Osteoblast (primary cell): ENCODE data around the gene EHD4. TPM values are rescaled to one million over a fixed set of nuclear protein-coding genes. Genes with fewer than 3 reads are reported as not detected.

ENCODE experiments used
- DNase-seq: peaks from one replicate; pipeline ENCODE4 v3.0.0; 2011; ENCODE audit warnings: low spot score, mixed read lengths; ENCODE audit not compliant: insufficient read length; ENCODE audit errors: missing footprints
- H2AFZ ChIP-seq: 2 replicates; pipeline ENCODE4 v1.6.0; 2011; ENCODE audit warnings: mild to moderate bottlenecking, low read length
- H3K27ac ChIP-seq: 2 replicates; pipeline ENCODE4 v1.5.1; 2011; ENCODE audit warnings: mild to moderate bottlenecking, low read depth, low read length, moderate library complexity
- H3K27me3 ChIP-seq: 2 replicates; pipeline ENCODE4 v1.6.0; 2012; ENCODE audit warnings: mild to moderate bottlenecking, control low read depth, inconsistent platforms, low read length, moderate library complexity; ENCODE audit not compliant: insufficient read depth
- H3K36me3 ChIP-seq: 2 replicates; pipeline ENCODE4 v1.5.1; 2011; ENCODE audit warnings: mild to moderate bottlenecking, low read length, control low read depth, moderate library complexity; ENCODE audit not compliant: insufficient read depth
- H3K4me1 ChIP-seq: 2 replicates; pipeline ENCODE4 v1.5.1; 2011; ENCODE audit warnings: mild to moderate bottlenecking, low read length, control low read depth, moderate library complexity; ENCODE audit not compliant: insufficient read depth
- H3K4me2 ChIP-seq: 2 replicates; pipeline ENCODE4 v1.6.0; 2011; ENCODE audit warnings: mild to moderate bottlenecking, low read length; ENCODE audit not compliant: insufficient read depth
- H3K4me3 ChIP-seq: fragments of 200-600 bp; sonication (generic); 3 replicates; pipeline ENCODE4 v1.5.1; 2012; ENCODE audit warnings: mild to moderate bottlenecking, low read length, inconsistent platforms; ENCODE audit not compliant: insufficient read depth
- H3K79me2 ChIP-seq: 2 replicates; pipeline ENCODE4 v1.6.0; 2012; ENCODE audit warnings: mild to moderate bottlenecking, low read length, control low read depth, inconsistent platforms; ENCODE audit not compliant: insufficient read depth
- H3K9me3 ChIP-seq: 2 replicates; pipeline ENCODE4 v1.5.1; 2011; ENCODE audit warnings: low read depth, low read length, control low read depth
- H4K20me1 ChIP-seq: 2 replicates; pipeline ENCODE4 v1.6.0; 2012; ENCODE audit warnings: mild to moderate bottlenecking, low read length, control low read depth; ENCODE audit not compliant: insufficient read depth
- total RNA-seq: library from RNA; depleted of rRNA; stranded (reverse); fragments of >200 nt; gene quantifications from 2 replicates; pipeline ENCODE4 v1.2.3, GENCODE V29; 2012
- TF ChIP-seq, protein P1 (sequence below): IDR thresholded peaks from 2 replicates; pipeline ENCODE4 v1.5.1; 2011; ENCODE audit warnings: mild to moderate bottlenecking, low read depth, low read length, moderate library complexity; ENCODE audit errors: extremely low read depth

EHD4 gene
- total RNA-seq, 1 donor, result 15.9 TPM

GRCh38 chr15:41939986-41940385 is 32.4 kb downstream of the EHD4 start:
- peak overlapping the region; percentile 37 for H3K4me2 ChIP-seq
- DNase-seq, result no peak
- H3K9me3 ChIP-seq, result no peaks in the 10 kb centered on the region
- H4K20me1 ChIP-seq, result peaks cover 3% of the 10 kb centered on the region
- H3K36me3 ChIP-seq, result peaks cover 8% of the 10 kb centered on the region
- peaks cover 18% of the 10 kb centered on the region for H3K79me2 ChIP-seq
- TF ChIP-seq, protein P1, sequence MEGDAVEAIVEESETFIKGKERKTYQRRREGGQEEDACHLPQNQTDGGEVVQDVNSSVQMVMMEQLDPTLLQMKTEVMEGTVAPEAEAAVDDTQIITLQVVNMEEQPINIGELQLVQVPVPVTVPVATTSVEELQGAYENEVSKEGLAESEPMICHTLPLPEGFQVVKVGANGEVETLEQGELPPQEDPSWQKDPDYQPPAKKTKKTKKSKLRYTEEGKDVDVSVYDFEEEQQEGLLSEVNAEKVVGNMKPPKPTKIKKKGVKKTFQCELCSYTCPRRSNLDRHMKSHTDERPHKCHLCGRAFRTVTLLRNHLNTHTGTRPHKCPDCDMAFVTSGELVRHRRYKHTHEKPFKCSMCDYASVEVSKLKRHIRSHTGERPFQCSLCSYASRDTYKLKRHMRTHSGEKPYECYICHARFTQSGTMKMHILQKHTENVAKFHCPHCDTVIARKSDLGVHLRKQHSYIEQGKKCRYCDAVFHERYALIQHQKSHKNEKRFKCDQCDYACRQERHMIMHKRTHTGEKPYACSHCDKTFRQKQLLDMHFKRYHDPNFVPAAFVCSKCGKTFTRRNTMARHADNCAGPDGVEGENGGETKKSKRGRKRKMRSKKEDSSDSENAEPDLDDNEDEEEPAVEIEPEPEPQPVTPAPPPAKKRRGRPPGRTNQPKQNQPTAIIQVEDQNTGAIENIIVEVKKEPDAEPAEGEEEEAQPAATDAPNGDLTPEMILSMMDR, result no peak
- H2AFZ ChIP-seq, result no peak overlapping the region
- peak overlapping the region; percentile 40 for H3K27ac ChIP-seq
- H3K27me3 ChIP-seq, result no peaks in the 10 kb centered on the region
- peaks cover 40% of the 10 kb centered on the region for H3K4me1 ChIP-seq
- no peak overlapping the region for H3K4me3 ChIP-seq

DNA sequence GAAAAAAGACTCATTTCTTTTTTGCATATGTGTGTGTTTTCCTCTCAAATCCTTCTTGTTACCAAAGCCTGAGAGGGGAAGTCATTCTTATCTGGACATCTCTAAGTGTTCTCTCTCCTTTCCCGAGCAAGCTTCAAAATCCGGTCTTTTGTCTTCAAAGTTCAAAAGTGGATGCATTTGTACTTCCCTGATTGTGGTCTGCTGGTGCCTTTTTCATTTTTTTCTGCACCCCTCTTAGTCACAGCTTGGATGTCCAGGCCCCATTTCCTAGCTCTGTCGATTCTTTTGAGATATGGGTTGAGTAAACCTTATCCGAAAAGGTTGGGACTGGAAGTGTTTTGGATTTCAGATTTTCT is 34.8 kb downstream of the EHD4 start:
- H3K9me3 ChIP-seq, result no peaks in the 10 kb centered on the region
- no peak overlapping the region for H3K4me3 ChIP-seq
- no peaks in the 10 kb centered on the region for H3K27me3 ChIP-seq
- no peak for DNase-seq
- TF ChIP-seq, protein P1, result no peak
- H4K20me1 ChIP-seq, result peaks cover 4% of the 10 kb centered on the region
- no peak overlapping the region for H3K27ac ChIP-seq
- peaks cover 8% of the 10 kb centered on the region for H3K36me3 ChIP-seq
- H2AFZ ChIP-seq, result no peak overlapping the region
- peaks cover 15% of the 10 kb centered on the region for H3K79me2 ChIP-seq
- H3K4me2 ChIP-seq, result no peak overlapping the region
- H3K4me1 ChIP-seq, result peaks cover 35% of the 10 kb centered on the region

DNA sequence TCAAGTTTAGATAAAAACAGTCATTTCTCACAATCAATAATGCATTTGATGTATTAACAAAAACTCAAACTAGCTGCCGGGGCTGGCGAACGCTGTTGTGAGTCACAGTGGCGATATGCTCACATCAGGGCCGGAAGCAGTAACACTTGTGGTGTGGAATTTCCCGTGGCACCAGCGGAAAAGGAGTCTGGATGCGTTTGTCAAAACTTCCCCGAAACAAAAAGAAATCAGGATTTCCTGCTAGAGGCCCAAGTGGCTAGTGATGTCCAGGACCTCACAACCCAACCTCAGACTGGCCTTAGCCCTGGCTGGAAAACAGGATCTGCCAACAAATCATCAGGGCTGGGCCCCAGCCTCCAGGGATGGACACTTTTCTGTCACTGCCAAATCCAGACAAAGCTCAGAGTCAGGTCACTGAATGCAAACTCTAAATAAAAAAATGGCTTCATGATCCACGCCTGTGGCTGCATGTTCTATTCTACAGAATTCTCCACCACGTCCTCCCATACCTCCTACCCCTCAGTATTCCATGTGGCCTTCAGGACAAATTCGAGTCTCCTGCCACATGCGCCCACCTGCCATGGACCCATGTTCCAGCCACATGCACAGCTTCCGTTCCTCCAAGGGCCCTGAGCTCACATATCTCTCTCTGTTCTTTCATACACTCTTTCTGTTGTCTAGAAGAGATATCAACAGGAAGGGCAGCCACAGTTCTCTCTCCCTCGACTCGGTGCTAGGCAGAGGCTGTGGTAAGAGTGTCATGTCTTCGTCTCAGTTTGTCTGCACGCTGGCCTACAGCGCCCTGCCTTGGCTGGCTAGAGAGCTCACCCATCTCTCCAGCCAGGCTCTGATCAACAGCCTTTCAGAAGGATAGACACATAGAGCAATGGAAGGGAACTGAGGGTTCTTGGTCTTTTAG is 35.4 kb downstream of the EHD4 start:
- no peak for DNase-seq
- H3K4me1 ChIP-seq, result peaks cover 35% of the 10 kb centered on the region
- peaks cover 4% of the 10 kb centered on the region for H4K20me1 ChIP-seq
- TF ChIP-seq, protein P1, result no peak
- peak overlapping the region; percentile 15 for H3K27ac ChIP-seq
- peaks cover 16% of the 10 kb centered on the region for H3K79me2 ChIP-seq
- no peak overlapping the region for H3K4me3 ChIP-seq
- H3K4me2 ChIP-seq, result no peak overlapping the region
- no peaks in the 10 kb centered on the region for H3K9me3 ChIP-seq
- no peaks in the 10 kb centered on the region for H3K27me3 ChIP-seq
- H2AFZ ChIP-seq, result no peak overlapping the region
- peaks cover 8% of the 10 kb centered on the region for H3K36me3 ChIP-seq

- no peak overlapping the region for H2AFZ ChIP-seq
- H3K4me3 ChIP-seq, result no peak overlapping the region
- no peaks in the 10 kb centered on the region for H3K27me3 ChIP-seq
- TF ChIP-seq, protein P1, result no peak
- H3K4me1 ChIP-seq, result peaks cover 36% of the 10 kb centered on the region
- no peak overlapping the region for H3K27ac ChIP-seq
- H3K4me2 ChIP-seq, result no peak overlapping the region
- peaks cover 4% of the 10 kb centered on the region for H4K20me1 ChIP-seq
- H3K79me2 ChIP-seq, result peaks cover 12% of the 10 kb centered on the region
- DNase-seq, result no peak
- no peaks in the 10 kb centered on the region for H3K9me3 ChIP-seq
- H3K36me3 ChIP-seq, result peaks cover 4% of the 10 kb centered on the region
Measured at GRCh38 chr15:41936155-41936554, 36.2 kb downstream of the EHD4 start.
